GM23338 (cell line): Measurements from ENCODE around the gene PCDHA2. TPM values are rescaled to one million over a fixed set of nuclear protein-coding genes. Genes with fewer than 3 reads are reported as not detected.
"Not testable (repeated sequence)": the region's sequence is repeated elsewhere in the genome, so short reads cannot be mapped to it uniquely, and the experiment has no call there.

ENCODE experiments used
- ATAC-seq: fragments of 200-7000 bp; cut with Tn5 transposase; 3 replicates; pipeline ENCODE4 v1.9.1; 2020
- DNase-seq: peaks from one replicate; pipeline ENCODE4 v3.0.0-alpha.2; 2015; ENCODE audit warnings: low spot score
- H2AFZ ChIP-seq: fragments of 200-600 bp; sonication (generic); 2 replicates; pipeline ENCODE4 v1.8.0; 2016; ENCODE audit warnings: antibody characterized with exemption, mild to moderate bottlenecking, moderate library complexity
- H3F3A ChIP-seq: fragments of 200-600 bp; sonication (generic); replicated peaks from 2 replicates; pipeline ENCODE4 v1.8.0; 2017; ENCODE audit warnings: antibody characterized with exemption, mixed run types, low read depth
- H3K27ac ChIP-seq: fragments of 200-600 bp; sonication (generic); 2 replicates; pipeline ENCODE4 v1.6.1; 2016; ENCODE audit warnings: low read depth
- H3K27me3 ChIP-seq: fragments of 200-600 bp; sonication (generic); 2 replicates; pipeline ENCODE4 v1.8.0; 2016; ENCODE audit warnings: mild to moderate bottlenecking, mixed run types, moderate library complexity; ENCODE audit not compliant: insufficient read depth
- H3K36me3 ChIP-seq: fragments of 200-600 bp; sonication (generic); 2 replicates; pipeline ENCODE4 v1.8.0; 2016; ENCODE audit warnings: mild to moderate bottlenecking; ENCODE audit not compliant: insufficient read depth
- H3K4me1 ChIP-seq: fragments of 200-600 bp; sonication (generic); 2 replicates; pipeline ENCODE4 v1.8.0; 2016; ENCODE audit warnings: mild to moderate bottlenecking, moderate library complexity; ENCODE audit not compliant: insufficient read depth
- H3K4me2 ChIP-seq: fragments of 200-600 bp; sonication (generic); 2 replicates; pipeline ENCODE4 v1.7.1; 2017; ENCODE audit warnings: mixed run types
- H3K4me3 ChIP-seq: fragments of 200-600 bp; sonication (generic); 2 replicates; pipeline ENCODE4 v1.6.1; 2016; ENCODE audit warnings: mixed run types
- H3K79me2 ChIP-seq: fragments of 200-600 bp; sonication (generic); replicated peaks from 2 replicates; pipeline ENCODE4 v1.8.0; 2017; ENCODE audit warnings: mild to moderate bottlenecking; ENCODE audit not compliant: insufficient read depth
- H3K9me2 ChIP-seq: fragments of 200-600 bp; sonication (generic); 2 replicates; pipeline ENCODE4 v1.8.0; 2017; ENCODE audit not compliant: insufficient read depth
- H4K20me1 ChIP-seq: fragments of 200-600 bp; sonication (generic); replicated peaks from 2 replicates; pipeline ENCODE4 v1.8.0; 2017; ENCODE audit warnings: mild to moderate bottlenecking; ENCODE audit not compliant: insufficient read depth
- H3K27ac Mint-ChIP-seq: 2 replicates; pipeline ENCODE4 v1.8.0; 2020; ENCODE audit warnings: inconsistent platforms, mild to moderate bottlenecking, moderate library complexity, mixed read lengths
- H3K27me3 Mint-ChIP-seq: 3 replicates; pipeline ENCODE4 v1.8.0; 2022; ENCODE audit warnings: low read depth, mild to moderate bottlenecking, moderate library complexity, mixed read lengths, inconsistent platforms; ENCODE audit not compliant: insufficient read depth, poor library complexity
- H3K36me3 Mint-ChIP-seq: 3 replicates; pipeline ENCODE4 v1.8.0; 2021; ENCODE audit warnings: low read depth, mild to moderate bottlenecking, inconsistent platforms, moderate library complexity, mixed read lengths
- H3K4me1 Mint-ChIP-seq: 3 replicates; pipeline ENCODE4 v1.8.0; 2020; ENCODE audit warnings: mild to moderate bottlenecking, inconsistent platforms, mixed read lengths
- H3K4me3 Mint-ChIP-seq: 3 replicates; pipeline ENCODE4 v1.8.0; 2021; ENCODE audit warnings: moderate library complexity, mild to moderate bottlenecking, inconsistent platforms, mixed read lengths
- H3K9me3 Mint-ChIP-seq: 3 replicates; pipeline ENCODE4 v1.8.0; 2020; ENCODE audit warnings: moderate library complexity, mild to moderate bottlenecking, inconsistent platforms, mixed read lengths
- CREB1 ChIP-seq: fragments of 250-450 bp; sonication (Bioruptor Pico); IDR thresholded peaks from 2 replicates; pipeline ENCODE4 v1.5.0; 2020; ENCODE audit warnings: low read depth, mild to moderate bottlenecking, moderate library complexity
- EZH2 ChIP-seq: fragments of 200-600 bp; sonication (generic); IDR thresholded peaks from one replicate; pipeline ENCODE4 v1.8.0; 2017; ENCODE audit warnings: antibody characterized with exemption, mild to moderate bottlenecking, low read depth; ENCODE audit not compliant: unreplicated experiment
- EZH2phosphoT487 ChIP-seq: fragments of 200-600 bp; sonication (generic); IDR thresholded peaks from one replicate; pipeline ENCODE4 v1.8.1; 2018; ENCODE audit warnings: antibody characterized with exemption; ENCODE audit not compliant: unreplicated experiment
- JUNB ChIP-seq: IDR thresholded peaks from one replicate; pipeline ENCODE4 v1.6.1; 2016; ENCODE audit warnings: antibody characterized with exemption; ENCODE audit not compliant: unreplicated experiment
- POLR2AphosphoS5 ChIP-seq: IDR thresholded peaks from 2 replicates; pipeline ENCODE4 v1.6.1; 2016; ENCODE audit warnings: antibody characterized with exemption, low read depth
- STAT1 ChIP-seq: IDR thresholded peaks from one replicate; pipeline ENCODE4 v1.6.1; 2016; ENCODE audit warnings: antibody characterized with exemption; ENCODE audit not compliant: unreplicated experiment
- ZNF114 ChIP-seq: fragments of 250-450 bp; sonication (Bioruptor Pico); IDR thresholded peaks from 2 replicates; pipeline ENCODE4 v1.5.0; 2020; ENCODE audit warnings: mild to moderate bottlenecking, moderate library complexity
- ZNF331 ChIP-seq: fragments of 250-450 bp; sonication (Bioruptor Pico); IDR thresholded peaks from 2 replicates; pipeline ENCODE4 v1.5.0; 2020; ENCODE audit warnings: low read depth, mild to moderate bottlenecking, moderate library complexity
- polyA plus RNA-seq: library from polyadenylated mRNA; unstranded; fragments of >200 nt; fragmentation: Nextera tagmentation; extraction: Ambion mirVana; gene quantifications from 2 replicates; pipeline ENCODE4 v1.2.1, GENCODE V29; 2016
- total RNA-seq: library from RNA; depleted of rRNA; stranded (reverse); fragments of >200 nt; shearing (Covaris generic); gene quantifications from 2 replicates; pipeline ENCODE4 v1.2.3, GENCODE V29; 2014
- TF ChIP-seq, protein P1 (sequence below): fragments of 250-450 bp; sonication (Bioruptor Pico); IDR thresholded peaks from 2 replicates; pipeline ENCODE4 v1.5.0; 2020; ENCODE audit warnings: mild to moderate bottlenecking, moderate library complexity
- TF ChIP-seq, protein P2 (sequence below): IDR thresholded peaks from 2 replicates; pipeline ENCODE4 v1.6.1; 2016; ENCODE audit warnings: antibody characterized with exemption
- TF ChIP-seq, protein P3 (sequence below): IDR thresholded peaks from one replicate; pipeline ENCODE4 v1.6.1; 2018; ENCODE audit warnings: antibody characterized with exemption; ENCODE audit not compliant: unreplicated experiment

The PCDHA2 gene
- total and polyA plus RNA-seq, 2 experiments from 2014 or later, result 0.99 to 2.2 TPM

DNA sequence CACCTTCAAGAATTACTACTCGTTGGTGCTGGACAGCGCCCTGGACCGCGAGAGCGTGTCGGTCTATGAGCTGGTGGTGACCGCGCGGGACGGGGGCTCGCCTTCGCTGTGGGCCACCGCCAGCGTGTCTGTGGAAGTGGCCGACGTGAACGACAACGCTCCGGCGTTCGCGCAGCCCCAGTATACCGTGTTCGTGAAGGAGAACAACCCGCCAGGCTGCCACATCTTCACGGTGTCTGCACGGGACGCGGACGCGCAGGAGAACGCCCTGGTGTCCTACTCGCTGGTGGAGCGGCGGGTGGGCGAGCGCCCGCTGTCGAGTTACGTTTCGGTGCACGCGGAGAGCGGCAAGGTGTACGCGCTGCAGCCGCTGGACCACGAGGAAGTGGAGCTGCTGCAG, 28.3 kb downstream of the PCDHA2 start:
- not testable (repeated sequence) for H3F3A ChIP-seq, H3K9me3 Mint-ChIP-seq, H3K4me3 ChIP-seq, H3K27me3 ChIP-seq, H3K79me2 ChIP-seq, H3K27ac Mint-ChIP-seq, H3K4me1 Mint-ChIP-seq, H2AFZ ChIP-seq, H3K27ac ChIP-seq, DNase-seq, ATAC-seq, H3K4me1 ChIP-seq, H3K4me3 Mint-ChIP-seq, H3K9me2 ChIP-seq, H3K27me3 Mint-ChIP-seq, H4K20me1 ChIP-seq, H3K36me3 ChIP-seq, H3K4me2 ChIP-seq
- peaks cover 11% of the 10 kb centered on the region for H3K36me3 Mint-ChIP-seq

DNA sequence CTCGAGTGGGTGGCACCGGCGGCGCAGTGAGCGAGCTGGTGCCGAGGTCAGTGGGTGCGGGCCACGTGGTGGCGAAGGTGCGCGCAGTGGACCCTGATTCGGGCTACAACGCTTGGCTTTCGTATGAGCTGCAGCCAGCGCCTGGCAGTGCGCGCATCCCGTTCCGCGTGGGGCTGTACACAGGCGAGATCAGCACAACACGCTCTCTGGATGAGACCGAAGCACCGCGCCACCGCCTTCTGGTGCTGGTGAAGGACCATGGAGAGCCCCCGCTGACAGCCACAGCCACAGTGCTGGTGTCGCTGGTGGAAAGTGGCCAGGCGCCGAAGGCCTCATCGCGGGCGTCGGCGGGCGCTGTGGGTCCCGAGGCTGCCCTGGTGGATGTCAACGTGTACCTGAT, 28.8 kb downstream of the PCDHA2 start:
- Histone ChIP-seq H3K79me2 (no peaks in the 10 kb centered on the region), H3K36me3 (no peaks in the 10 kb centered on the region), H3K9me2 (no peaks in the 10 kb centered on the region), H3K4me3 (no peak overlapping the region), H3K4me2 (no peak overlapping the region), H3F3A (no peaks in the 10 kb centered on the region), H3K27me3 (no peaks in the 10 kb centered on the region), H2AFZ (no peak overlapping the region), H3K27ac (no peak overlapping the region), H3K4me1 (no peaks in the 10 kb centered on the region), H4K20me1 (no peaks in the 10 kb centered on the region)
- no peak for ATAC-seq
- Mint-ChIP-seq H3K9me3 (peaks cover 5% of the 10 kb centered on the region), H3K27ac (no peak overlapping the region), H3K4me1 (no peaks in the 10 kb centered on the region; the same call in 2 of the 3 replicates), H3K27me3 (no peaks in the 10 kb centered on the region), H3K4me3 (no peak overlapping the region), H3K36me3 (peaks cover 14% of the 10 kb centered on the region)
- DNase-seq, result no peak
- TF ChIP-seq, protein P1, sequence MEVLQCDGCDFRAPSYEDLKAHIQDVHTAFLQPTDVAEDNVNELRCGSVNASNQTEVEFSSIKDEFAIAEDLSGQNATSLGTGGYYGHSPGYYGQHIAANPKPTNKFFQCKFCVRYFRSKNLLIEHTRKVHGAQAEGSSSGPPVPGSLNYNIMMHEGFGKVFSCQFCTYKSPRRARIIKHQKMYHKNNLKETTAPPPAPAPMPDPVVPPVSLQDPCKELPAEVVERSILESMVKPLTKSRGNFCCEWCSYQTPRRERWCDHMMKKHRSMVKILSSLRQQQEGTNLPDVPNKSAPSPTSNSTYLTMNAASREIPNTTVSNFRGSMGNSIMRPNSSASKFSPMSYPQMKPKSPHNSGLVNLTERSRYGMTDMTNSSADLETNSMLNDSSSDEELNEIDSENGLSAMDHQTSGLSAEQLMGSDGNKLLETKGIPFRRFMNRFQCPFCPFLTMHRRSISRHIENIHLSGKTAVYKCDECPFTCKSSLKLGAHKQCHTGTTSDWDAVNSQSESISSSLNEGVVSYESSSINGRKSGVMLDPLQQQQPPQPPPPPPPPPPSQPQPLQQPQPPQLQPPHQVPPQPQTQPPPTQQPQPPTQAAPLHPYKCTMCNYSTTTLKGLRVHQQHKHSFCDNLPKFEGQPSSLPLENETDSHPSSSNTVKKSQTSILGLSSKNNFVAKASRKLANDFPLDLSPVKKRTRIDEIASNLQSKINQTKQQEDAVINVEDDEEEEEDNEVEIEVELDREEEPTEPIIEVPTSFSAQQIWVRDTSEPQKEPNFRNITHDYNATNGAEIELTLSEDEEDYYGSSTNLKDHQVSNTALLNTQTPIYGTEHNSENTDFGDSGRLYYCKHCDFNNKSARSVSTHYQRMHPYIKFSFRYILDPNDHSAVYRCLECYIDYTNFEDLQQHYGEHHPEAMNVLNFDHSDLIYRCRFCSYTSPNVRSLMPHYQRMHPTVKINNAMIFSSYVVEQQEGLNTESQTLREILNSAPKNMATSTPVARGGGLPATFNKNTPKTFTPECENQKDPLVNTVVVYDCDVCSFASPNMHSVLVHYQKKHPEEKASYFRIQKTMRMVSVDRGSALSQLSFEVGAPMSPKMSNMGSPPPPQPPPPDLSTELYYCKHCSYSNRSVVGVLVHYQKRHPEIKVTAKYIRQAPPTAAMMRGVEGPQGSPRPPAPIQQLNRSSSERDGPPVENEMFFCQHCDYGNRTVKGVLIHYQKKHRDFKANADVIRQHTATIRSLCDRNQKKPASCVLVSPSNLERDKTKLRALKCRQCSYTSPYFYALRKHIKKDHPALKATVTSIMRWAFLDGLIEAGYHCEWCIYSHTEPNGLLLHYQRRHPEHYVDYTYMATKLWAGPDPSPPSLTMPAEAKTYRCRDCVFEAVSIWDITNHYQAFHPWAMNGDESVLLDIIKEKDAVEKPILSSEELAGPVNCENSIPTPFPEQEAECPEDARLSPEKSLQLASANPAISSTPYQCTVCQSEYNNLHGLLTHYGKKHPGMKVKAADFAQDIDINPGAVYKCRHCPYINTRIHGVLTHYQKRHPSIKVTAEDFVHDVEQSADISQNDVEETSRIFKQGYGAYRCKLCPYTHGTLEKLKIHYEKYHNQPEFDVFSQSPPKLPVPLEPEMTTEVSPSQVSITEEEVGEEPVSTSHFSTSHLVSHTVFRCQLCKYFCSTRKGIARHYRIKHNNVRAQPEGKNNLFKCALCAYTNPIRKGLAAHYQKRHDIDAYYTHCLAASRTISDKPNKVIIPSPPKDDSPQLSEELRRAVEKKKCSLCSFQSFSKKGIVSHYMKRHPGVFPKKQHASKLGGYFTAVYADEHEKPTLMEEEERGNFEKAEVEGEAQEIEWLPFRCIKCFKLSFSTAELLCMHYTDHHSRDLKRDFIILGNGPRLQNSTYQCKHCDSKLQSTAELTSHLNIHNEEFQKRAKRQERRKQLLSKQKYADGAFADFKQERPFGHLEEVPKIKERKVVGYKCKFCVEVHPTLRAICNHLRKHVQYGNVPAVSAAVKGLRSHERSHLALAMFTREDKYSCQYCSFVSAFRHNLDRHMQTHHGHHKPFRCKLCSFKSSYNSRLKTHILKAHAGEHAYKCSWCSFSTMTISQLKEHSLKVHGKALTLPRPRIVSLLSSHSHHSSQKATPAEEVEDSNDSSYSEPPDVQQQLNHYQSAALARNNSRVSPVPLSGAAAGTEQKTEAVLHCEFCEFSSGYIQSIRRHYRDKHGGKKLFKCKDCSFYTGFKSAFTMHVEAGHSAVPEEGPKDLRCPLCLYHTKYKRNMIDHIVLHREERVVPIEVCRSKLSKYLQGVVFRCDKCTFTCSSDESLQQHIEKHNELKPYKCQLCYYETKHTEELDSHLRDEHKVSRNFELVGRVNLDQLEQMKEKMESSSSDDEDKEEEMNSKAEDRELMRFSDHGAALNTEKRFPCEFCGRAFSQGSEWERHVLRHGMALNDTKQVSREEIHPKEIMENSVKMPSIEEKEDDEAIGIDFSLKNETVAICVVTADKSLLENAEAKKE (CRISPR knock-in tag), result no peak
- TF ChIP-seq EZH2, result no peak
- TF ChIP-seq POLR2AphosphoS5, result no peak
- TF ChIP-seq CREB1 (CRISPR knock-in tag), result no peak
- TF ChIP-seq ZNF331, result no peak
- TF ChIP-seq STAT1, result no peak
- TF ChIP-seq, protein P2, sequence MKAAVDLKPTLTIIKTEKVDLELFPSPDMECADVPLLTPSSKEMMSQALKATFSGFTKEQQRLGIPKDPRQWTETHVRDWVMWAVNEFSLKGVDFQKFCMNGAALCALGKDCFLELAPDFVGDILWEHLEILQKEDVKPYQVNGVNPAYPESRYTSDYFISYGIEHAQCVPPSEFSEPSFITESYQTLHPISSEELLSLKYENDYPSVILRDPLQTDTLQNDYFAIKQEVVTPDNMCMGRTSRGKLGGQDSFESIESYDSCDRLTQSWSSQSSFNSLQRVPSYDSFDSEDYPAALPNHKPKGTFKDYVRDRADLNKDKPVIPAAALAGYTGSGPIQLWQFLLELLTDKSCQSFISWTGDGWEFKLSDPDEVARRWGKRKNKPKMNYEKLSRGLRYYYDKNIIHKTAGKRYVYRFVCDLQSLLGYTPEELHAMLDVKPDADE, result no peak
- no peak for TF ChIP-seq JUNB
- TF ChIP-seq, protein P3, sequence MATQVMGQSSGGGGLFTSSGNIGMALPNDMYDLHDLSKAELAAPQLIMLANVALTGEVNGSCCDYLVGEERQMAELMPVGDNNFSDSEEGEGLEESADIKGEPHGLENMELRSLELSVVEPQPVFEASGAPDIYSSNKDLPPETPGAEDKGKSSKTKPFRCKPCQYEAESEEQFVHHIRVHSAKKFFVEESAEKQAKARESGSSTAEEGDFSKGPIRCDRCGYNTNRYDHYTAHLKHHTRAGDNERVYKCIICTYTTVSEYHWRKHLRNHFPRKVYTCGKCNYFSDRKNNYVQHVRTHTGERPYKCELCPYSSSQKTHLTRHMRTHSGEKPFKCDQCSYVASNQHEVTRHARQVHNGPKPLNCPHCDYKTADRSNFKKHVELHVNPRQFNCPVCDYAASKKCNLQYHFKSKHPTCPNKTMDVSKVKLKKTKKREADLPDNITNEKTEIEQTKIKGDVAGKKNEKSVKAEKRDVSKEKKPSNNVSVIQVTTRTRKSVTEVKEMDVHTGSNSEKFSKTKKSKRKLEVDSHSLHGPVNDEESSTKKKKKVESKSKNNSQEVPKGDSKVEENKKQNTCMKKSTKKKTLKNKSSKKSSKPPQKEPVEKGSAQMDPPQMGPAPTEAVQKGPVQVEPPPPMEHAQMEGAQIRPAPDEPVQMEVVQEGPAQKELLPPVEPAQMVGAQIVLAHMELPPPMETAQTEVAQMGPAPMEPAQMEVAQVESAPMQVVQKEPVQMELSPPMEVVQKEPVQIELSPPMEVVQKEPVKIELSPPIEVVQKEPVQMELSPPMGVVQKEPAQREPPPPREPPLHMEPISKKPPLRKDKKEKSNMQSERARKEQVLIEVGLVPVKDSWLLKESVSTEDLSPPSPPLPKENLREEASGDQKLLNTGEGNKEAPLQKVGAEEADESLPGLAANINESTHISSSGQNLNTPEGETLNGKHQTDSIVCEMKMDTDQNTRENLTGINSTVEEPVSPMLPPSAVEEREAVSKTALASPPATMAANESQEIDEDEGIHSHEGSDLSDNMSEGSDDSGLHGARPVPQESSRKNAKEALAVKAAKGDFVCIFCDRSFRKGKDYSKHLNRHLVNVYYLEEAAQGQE, result no peak
- TF ChIP-seq EZH2phosphoT487, result no peak
- no peak for TF ChIP-seq ZNF114 (CRISPR knock-in tag)
